GM18526 (cell line): ENCODE data around the gene ENDOU.

Experiments
- POLR2A ChIP-seq: IDR thresholded peaks from 3 replicates; pipeline ENCODE4 v1.6.1; 2011; ENCODE audit not compliant: insufficient read length; ENCODE audit errors: extremely low read depth

Gene ENDOU

GRCh38 chr12:47722136-47722834, 3.0 kb downstream of the ENDOU start:
- no peak for TF ChIP-seq POLR2A

GRCh38 chr12:47721431-47721973, 3.8 kb downstream of the ENDOU start:
- no peak for TF ChIP-seq POLR2A

DNA sequence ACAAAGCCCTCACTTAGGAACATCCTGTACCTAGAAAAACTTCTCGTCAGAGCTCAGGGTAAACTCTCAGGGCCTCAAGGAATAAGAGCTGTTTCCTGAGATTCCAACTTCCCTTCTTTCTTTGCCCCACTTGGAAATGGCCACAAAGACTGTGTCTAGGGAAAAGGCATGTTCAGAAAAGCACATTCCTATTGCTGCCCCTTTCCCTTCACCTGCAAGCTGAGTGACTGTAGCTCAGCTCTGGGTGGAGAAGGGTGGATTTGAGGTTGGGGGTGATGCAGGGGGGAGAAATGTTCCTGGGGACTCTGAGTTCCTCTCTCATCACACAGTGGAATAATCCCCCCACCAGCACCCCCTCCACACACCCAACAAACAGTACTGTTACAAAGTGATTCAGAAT, 6.8 kb downstream of the ENDOU start:
- no peak for TF ChIP-seq POLR2A

DNA sequence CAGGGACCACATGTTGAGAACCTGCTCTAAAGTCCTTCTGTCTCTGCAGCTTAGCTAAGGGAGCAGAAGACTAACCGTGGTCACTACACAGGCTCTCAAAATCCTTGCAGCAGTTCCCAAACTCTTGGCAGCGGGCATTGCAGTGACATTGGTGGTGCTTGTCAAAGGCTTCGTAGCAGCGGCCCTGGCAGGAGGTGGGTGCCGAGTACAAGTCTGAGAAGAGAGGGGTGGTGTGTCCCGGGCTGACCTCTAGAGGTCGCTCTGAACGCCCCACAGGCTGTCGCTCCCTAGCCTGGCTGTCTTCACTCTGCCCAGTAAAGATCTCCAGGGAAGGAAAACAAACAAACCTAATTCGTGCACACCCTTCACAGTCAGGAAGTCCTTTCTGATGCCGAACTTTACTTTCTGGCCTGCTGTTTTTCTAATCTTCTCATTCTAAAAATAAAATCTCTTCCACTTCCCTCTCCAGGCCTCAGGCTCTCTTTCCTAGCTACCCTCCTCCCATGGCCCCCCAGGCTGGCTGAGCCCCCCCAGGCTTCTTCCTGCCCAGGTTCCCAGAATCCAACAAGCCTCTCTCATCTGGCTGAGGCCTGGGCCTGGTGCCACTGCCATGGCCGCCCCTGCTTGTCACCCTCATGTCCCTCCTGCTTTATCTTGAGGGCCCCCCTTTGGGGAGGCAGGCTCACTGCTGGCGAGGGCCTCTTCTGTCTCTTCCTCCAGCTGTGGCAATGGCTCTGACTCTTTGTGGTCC, 7.7 kb downstream of the ENDOU start:
- no peak for TF ChIP-seq POLR2A

- no peak for TF ChIP-seq POLR2A
Observed at GRCh38 chr12:47717046-47717442, 8.2 kb downstream of the ENDOU start.

DNA sequence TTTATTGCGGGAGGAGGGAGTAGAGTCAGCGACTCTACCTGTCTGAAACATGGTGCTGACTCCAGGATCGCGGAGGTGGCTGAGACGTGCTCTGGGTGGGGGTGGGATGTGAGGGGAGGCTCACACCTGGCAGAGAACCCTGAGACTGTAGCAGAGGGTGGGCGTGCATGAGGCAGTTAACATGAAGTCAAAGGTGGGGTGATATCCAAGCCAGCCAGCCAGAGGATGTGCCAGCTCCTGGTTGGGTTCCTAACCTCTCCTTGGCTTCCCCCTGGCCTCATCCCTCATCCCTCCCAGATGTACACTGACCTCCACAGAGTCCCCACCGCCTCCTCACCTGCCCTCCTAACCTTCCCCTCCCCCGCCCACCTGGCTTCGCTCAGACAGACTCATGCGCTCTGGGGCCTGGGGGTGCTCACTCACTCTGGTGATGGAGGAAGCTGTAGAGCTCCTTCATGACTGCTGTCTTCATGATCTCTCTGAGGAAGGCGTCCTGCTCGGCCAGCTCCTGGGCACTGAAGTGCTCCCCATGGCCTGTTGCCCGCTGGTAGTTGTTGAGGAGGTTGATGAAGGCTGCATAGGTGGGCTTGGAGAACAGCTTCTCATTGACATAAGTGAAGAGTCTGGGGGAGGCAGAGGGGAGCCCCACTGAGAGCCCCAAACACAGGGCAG, 9.3 kb downstream of the ENDOU start:
- TF ChIP-seq POLR2A = no peak

- TF ChIP-seq POLR2A = no peak
Observed at GRCh38 chr12:47715393-47715876, 9.9 kb downstream of the ENDOU start.

- TF ChIP-seq POLR2A = no peak
Observed at GRCh38 chr12:47714826-47715386, 10.4 kb downstream of the ENDOU start.

DNA sequence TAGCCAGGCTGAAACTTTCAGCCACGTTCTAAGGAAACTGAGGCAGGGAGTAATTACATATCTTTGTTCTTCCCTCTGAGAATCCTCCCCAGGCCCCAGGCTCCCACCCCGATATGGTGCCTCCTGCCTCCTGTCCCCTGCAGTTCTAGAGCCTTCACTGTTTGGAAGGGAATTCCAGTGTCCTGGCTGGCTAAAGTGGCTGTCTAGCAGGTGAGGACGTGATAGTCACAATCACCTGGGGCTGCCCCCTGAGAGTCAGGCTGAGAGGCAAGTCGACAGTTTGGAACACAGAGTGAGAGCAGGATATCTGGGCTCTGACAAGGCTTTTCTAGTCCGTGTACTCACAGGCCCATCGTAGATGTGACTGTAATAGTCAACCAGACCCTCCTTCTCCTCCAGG, 13.1 kb downstream of the ENDOU start:
- TF ChIP-seq POLR2A = no peak

- TF ChIP-seq POLR2A = no peak
Observed at GRCh38 chr12:47711448-47711847, 13.8 kb downstream of the ENDOU start.

DNA sequence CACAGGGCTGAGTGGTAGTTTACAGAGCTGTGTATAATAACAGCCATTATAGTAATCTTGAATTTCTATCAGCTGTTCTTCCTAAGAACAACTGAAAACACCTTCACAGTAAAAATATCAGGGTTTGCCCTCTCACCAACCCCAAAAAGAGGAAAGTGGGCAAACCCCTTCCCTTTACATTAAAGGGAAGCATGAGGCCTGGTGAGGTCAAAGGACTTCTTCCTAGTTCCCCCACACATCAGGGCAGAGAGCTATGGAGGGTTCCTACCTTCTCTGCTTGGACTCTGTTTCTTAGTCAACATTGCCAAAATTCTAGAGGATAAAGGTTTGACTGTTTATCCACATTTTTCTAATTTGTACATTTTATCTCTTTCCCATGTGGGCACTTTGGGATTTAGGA, 15.0 kb downstream of the ENDOU start:
- TF ChIP-seq POLR2A = no peak

- no peak for TF ChIP-seq POLR2A
Observed at GRCh38 chr12:47709671-47710070, 15.6 kb downstream of the ENDOU start.

DNA sequence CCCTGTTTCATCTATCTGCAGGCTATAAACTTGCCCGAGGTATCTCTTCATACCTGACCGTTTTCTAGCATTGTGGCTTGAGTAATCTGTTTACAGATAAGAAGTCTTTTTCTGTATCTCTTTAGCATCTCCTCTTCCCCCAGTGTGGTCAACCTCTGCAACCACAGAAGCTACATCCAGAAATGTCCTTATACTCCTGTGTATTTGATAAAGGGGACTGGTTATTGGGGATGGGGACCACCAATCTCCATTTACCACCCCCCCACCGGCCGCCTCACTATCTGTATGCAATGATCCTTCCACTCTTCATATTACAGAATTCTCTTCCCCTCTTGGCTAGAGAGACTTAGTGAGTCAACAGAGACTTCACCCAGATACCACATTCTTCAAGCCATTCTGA, 16.1 kb downstream of the ENDOU start:
- TF ChIP-seq POLR2A = no peak

GRCh38 chr12:47707905-47708543, 17.3 kb downstream of the ENDOU start:
- TF ChIP-seq POLR2A = no peak

DNA sequence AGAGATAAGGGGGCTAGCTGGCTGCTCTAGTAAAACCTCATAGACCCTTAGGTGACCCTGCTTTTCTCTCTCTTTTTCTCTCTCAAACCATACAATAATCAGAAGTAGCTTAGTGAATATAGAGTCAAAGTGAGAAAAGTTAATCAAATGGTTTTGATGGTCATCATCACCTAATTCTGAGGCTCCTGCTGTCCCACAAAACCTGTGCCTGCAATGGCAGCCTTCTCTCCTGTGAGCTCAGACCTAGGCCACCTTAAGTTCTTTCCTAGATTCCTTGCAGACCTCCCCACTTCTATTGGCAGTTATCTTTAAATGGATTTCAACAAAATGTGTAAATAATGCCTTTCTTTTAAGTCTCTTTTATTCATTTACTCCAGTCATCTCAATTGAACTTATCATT, 17.9 kb downstream of the ENDOU start:
- TF ChIP-seq POLR2A = no peak

DNA sequence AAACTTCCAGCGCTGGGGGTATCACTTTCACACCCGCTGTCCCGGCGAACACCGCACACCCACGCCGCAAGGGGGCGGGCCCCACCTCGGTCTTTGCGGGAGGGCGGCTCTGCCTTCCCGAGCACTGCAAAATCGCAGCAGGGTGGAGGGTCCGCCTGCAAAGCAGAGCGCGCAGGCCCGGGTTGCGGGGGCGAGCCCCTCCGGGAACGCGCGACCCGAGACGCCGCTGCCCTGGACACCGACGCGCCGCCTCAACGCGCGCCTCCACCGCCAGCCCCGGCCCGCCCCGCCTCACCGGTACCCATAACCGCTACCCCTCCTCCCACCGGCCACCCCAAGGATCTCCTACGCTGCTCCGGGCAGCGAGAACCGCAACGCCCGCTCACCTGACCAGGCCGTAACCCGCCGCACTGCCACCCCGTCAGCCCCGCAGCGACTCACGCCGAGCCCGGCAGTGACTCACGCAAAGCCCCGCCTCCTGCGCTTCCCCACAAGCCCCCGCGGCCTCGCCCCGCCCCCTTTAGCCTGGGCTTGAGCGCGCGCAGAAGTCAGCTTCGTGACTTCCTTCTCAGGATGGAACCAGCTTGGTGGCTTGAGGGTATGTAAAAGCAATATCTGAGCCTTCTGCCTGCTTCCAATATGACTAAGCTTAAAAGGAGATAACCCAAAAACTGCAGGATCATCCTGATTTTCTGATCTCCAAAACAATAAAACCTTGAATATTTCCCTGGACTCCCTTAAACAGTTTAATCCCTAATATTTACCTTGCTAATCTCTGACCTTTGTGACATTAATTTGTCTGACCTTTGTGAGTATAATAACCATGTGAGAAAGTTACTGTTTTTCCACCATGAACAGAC, 19.5 kb downstream of the ENDOU start, which contains the start of gene RPAP3:
Gene RPAP3, minus strand, starts transcription at position 465 of the 860 bp plus-strand sequence. CDS start 3,190 bp downstream, outside the sequence.
- TF ChIP-seq POLR2A = peak; percentile 94
